Activated naive CD8-positive, alpha-beta T cell treated with anti-CD3 and anti-CD28 coated beads, Interleukin-2, amount 50 U/mL, for 24 hours (primary cell): ENCODE results near the gene DNAJA3.

ENCODE experiments used
- ATAC-seq: fragments of 150-1000 bp; cut with Tn5 transposase; one replicate; pipeline ENCODE4 v1.10.0; 2021
- DNase-seq: peaks from one replicate; pipeline ENCODE4 v3.0.0; 2021
- H3K27ac Mint-ChIP-seq: one replicate; pipeline ENCODE4 v1.8.0; 2021; ENCODE audit warnings: mild to moderate bottlenecking, mixed read lengths
- H3K27me3 Mint-ChIP-seq: one replicate; pipeline ENCODE4 v1.8.0; 2021; ENCODE audit warnings: mixed read lengths
- H3K36me3 Mint-ChIP-seq: one replicate; pipeline ENCODE4 v1.8.0; 2021; ENCODE audit warnings: low read depth, mixed read lengths
- H3K4me1 Mint-ChIP-seq: one replicate; pipeline ENCODE4 v1.8.0; 2021; ENCODE audit warnings: mixed read lengths
- H3K4me3 Mint-ChIP-seq: one replicate; pipeline ENCODE4 v1.8.0; 2021; ENCODE audit warnings: mild to moderate bottlenecking, moderate library complexity, mixed read lengths
- H3K9me3 Mint-ChIP-seq: one replicate; pipeline ENCODE4 v1.8.0; 2021; ENCODE audit warnings: mixed read lengths

The DNAJA3 gene

GRCh38 chr16:4433228-4433627 is 7.6 kb downstream of the DNAJA3 start:
- H3K4me3 Mint-ChIP-seq = no peak overlapping the region
- no peaks in the 10 kb centered on the region for H3K9me3 Mint-ChIP-seq
- DNase-seq = no peak
- no peak overlapping the region for H3K27ac Mint-ChIP-seq
- peaks cover 52% of the 10 kb centered on the region for H3K36me3 Mint-ChIP-seq
- H3K27me3 Mint-ChIP-seq = no peaks in the 10 kb centered on the region
- no peak for ATAC-seq
- peaks cover 23% of the 10 kb centered on the region for H3K4me1 Mint-ChIP-seq

GRCh38 chr16:4433914-4434787 is 8.5 kb downstream of the DNAJA3 start:
- Mint-ChIP-seq H3K27ac (peak overlapping the region; percentile 32), H3K4me1 (peaks cover 18% of the 10 kb centered on the region), H3K9me3 (no peaks in the 10 kb centered on the region), H3K4me3 (no peak overlapping the region), H3K36me3 (peaks cover 52% of the 10 kb centered on the region), H3K27me3 (no peaks in the 10 kb centered on the region)
- DNase-seq (no peak), ATAC-seq (no peak)

- H3K36me3 Mint-ChIP-seq = peaks cover 54% of the 10 kb centered on the region
- no peaks in the 10 kb centered on the region for H3K9me3 Mint-ChIP-seq
- ATAC-seq = no peak
- H3K4me3 Mint-ChIP-seq = no peak overlapping the region
- peak overlapping the region; percentile 52 for H3K27ac Mint-ChIP-seq
- no peaks in the 10 kb centered on the region for H3K27me3 Mint-ChIP-seq
- H3K4me1 Mint-ChIP-seq = peaks cover 13% of the 10 kb centered on the region
- no peak for DNase-seq
Measured at GRCh38 chr16:4435337-4436067, 9.8 kb downstream of the DNAJA3 start.

- H3K36me3 Mint-ChIP-seq = peaks cover 63% of the 10 kb centered on the region
- H3K27me3 Mint-ChIP-seq = no peaks in the 10 kb centered on the region
- no peaks in the 10 kb centered on the region for H3K9me3 Mint-ChIP-seq
- DNase-seq = no peak
- peaks cover 11% of the 10 kb centered on the region for H3K4me1 Mint-ChIP-seq
- H3K4me3 Mint-ChIP-seq = no peak overlapping the region
- no peak overlapping the region for H3K27ac Mint-ChIP-seq
- ATAC-seq = no peak
Measured at GRCh38 chr16:4437366-4437765, 11.7 kb downstream of the DNAJA3 start.

- Mint-ChIP-seq H3K27ac (no peak overlapping the region), H3K4me1 (no peaks in the 10 kb centered on the region), H3K4me3 (no peak overlapping the region), H3K9me3 (no peaks in the 10 kb centered on the region), H3K36me3 (peaks cover 65% of the 10 kb centered on the region), H3K27me3 (no peaks in the 10 kb centered on the region)
- DNase-seq (no peak), ATAC-seq (no peak)
Measured at GRCh38 chr16:4442371-4442770, 16.7 kb downstream of the DNAJA3 start.

- Mint-ChIP-seq H3K27ac (no peak overlapping the region), H3K27me3 (no peaks in the 10 kb centered on the region), H3K9me3 (no peaks in the 10 kb centered on the region), H3K36me3 (peaks cover 63% of the 10 kb centered on the region), H3K4me1 (no peaks in the 10 kb centered on the region), H3K4me3 (no peak overlapping the region)
- DNase-seq (no peak), ATAC-seq (no peak)
Measured at GRCh38 chr16:4443271-4443670, 17.6 kb downstream of the DNAJA3 start.

GRCh38 chr16:4443986-4444385 is 18.3 kb downstream of the DNAJA3 start:
- Mint-ChIP-seq H3K27ac (no peak overlapping the region), H3K27me3 (no peaks in the 10 kb centered on the region), H3K4me3 (no peak overlapping the region), H3K4me1 (no peaks in the 10 kb centered on the region), H3K36me3 (peaks cover 61% of the 10 kb centered on the region), H3K9me3 (no peaks in the 10 kb centered on the region)
- ATAC-seq (no peak), DNase-seq (no peak)

- no peaks in the 10 kb centered on the region for H3K27me3 Mint-ChIP-seq
- no peak overlapping the region for H3K4me3 Mint-ChIP-seq
- H3K36me3 Mint-ChIP-seq = peaks cover 48% of the 10 kb centered on the region
- H3K9me3 Mint-ChIP-seq = no peaks in the 10 kb centered on the region
- ATAC-seq (no peak), DNase-seq (no peak)
- no peak overlapping the region for H3K27ac Mint-ChIP-seq
- H3K4me1 Mint-ChIP-seq = no peaks in the 10 kb centered on the region
Measured at GRCh38 chr16:4450430-4450829, 24.8 kb downstream of the DNAJA3 start.

- Mint-ChIP-seq H3K4me3 (no peak overlapping the region), H3K27ac (no peak overlapping the region), H3K36me3 (peaks cover 50% of the 10 kb centered on the region), H3K27me3 (no peaks in the 10 kb centered on the region), H3K9me3 (no peaks in the 10 kb centered on the region), H3K4me1 (no peaks in the 10 kb centered on the region)
- DNase-seq (no peak), ATAC-seq (no peak)
Measured at GRCh38 chr16:4450931-4451519, 25.4 kb downstream of the DNAJA3 start.

- H3K4me1 Mint-ChIP-seq = peaks cover 2% of the 10 kb centered on the region
- H3K27me3 Mint-ChIP-seq = no peaks in the 10 kb centered on the region
- H3K9me3 Mint-ChIP-seq = no peaks in the 10 kb centered on the region
- ATAC-seq = no peak
- H3K27ac Mint-ChIP-seq = no peak overlapping the region
- no peak for DNase-seq
- H3K4me3 Mint-ChIP-seq = no peak overlapping the region
- H3K36me3 Mint-ChIP-seq = peaks cover 48% of the 10 kb centered on the region
Measured at GRCh38 chr16:4452674-4453073, 27.0 kb downstream of the DNAJA3 start.

GRCh38 chr16:4454623-4455022 is 29.0 kb downstream of the DNAJA3 start:
- Mint-ChIP-seq H3K36me3 (peaks cover 48% of the 10 kb centered on the region), H3K27me3 (no peaks in the 10 kb centered on the region), H3K27ac (no peak overlapping the region), H3K9me3 (no peaks in the 10 kb centered on the region), H3K4me3 (no peak overlapping the region), H3K4me1 (peaks cover 9% of the 10 kb centered on the region)
- DNase-seq = no peak
- no peak for ATAC-seq

- Mint-ChIP-seq H3K27ac (no peak overlapping the region), H3K27me3 (no peaks in the 10 kb centered on the region), H3K4me1 (peaks cover 10% of the 10 kb centered on the region), H3K4me3 (no peak overlapping the region), H3K9me3 (no peaks in the 10 kb centered on the region), H3K36me3 (peaks cover 49% of the 10 kb centered on the region)
- no peak for ATAC-seq
- no peak for DNase-seq
Measured at GRCh38 chr16:4455081-4455480, 29.4 kb downstream of the DNAJA3 start.

GRCh38 chr16:4455951-4456350 is 30.3 kb downstream of the DNAJA3 start:
- ATAC-seq = peak; percentile 12

GRCh38 chr16:4460936-4461249 is 35.2 kb downstream of the DNAJA3 start:
- Mint-ChIP-seq H3K9me3 (no peaks in the 10 kb centered on the region), H3K4me1 (peaks cover 20% of the 10 kb centered on the region), H3K27me3 (no peaks in the 10 kb centered on the region), H3K4me3 (no peak overlapping the region), H3K27ac (no peak overlapping the region), H3K36me3 (peaks cover 36% of the 10 kb centered on the region)
- ATAC-seq (no peak), DNase-seq (no peak)

More at GRCh38 chr16:4455951-4456350, 30.3 kb downstream of the DNAJA3 start:
- no peak overlapping the region for H3K27ac Mint-ChIP-seq
- no peak overlapping the region for H3K4me3 Mint-ChIP-seq
- H3K4me1 Mint-ChIP-seq = peaks cover 10% of the 10 kb centered on the region
- H3K36me3 Mint-ChIP-seq = peaks cover 47% of the 10 kb centered on the region
- no peaks in the 10 kb centered on the region for H3K9me3 Mint-ChIP-seq
- DNase-seq = no peak
- no peaks in the 10 kb centered on the region for H3K27me3 Mint-ChIP-seq
